ENCODE data around the gene POC1B. TPM values are rescaled to one million over a fixed set of nuclear protein-coding genes. Genes with fewer than 3 reads are reported as not detected.

Gene POC1B
- total RNA-seq, 1 donor from 2014 or later, result 18.4 TPM

DNA sequence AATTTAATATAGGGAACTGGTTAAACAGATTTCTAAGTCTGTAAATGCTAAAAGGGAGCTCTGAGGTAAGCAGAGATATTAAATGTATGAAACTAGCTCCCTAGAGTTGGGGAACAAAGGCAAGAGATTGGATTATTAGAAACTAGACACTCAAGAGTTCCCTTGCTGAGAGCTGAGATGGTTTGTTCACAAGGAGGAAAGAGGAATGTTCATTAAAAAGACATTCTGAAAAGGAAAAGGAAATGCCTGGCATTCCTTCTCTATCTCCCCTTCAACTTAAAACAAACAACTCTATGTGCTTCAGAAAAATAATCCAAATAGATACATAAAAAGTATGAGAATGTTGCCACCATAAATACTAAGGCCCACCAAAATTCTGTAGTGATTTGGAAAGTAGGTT, 74.9 kb downstream of the POC1B start:
- TF ChIP-seq, protein P1, sequence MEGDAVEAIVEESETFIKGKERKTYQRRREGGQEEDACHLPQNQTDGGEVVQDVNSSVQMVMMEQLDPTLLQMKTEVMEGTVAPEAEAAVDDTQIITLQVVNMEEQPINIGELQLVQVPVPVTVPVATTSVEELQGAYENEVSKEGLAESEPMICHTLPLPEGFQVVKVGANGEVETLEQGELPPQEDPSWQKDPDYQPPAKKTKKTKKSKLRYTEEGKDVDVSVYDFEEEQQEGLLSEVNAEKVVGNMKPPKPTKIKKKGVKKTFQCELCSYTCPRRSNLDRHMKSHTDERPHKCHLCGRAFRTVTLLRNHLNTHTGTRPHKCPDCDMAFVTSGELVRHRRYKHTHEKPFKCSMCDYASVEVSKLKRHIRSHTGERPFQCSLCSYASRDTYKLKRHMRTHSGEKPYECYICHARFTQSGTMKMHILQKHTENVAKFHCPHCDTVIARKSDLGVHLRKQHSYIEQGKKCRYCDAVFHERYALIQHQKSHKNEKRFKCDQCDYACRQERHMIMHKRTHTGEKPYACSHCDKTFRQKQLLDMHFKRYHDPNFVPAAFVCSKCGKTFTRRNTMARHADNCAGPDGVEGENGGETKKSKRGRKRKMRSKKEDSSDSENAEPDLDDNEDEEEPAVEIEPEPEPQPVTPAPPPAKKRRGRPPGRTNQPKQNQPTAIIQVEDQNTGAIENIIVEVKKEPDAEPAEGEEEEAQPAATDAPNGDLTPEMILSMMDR (IDR thresholded peaks at IDR 0.05; ENCODE audit: insufficient read depth, low read length, poor library complexity, severe bottlenecking), result no peak
- DNase-seq (ENCODE audit: low read depth), result no peak

DNA sequence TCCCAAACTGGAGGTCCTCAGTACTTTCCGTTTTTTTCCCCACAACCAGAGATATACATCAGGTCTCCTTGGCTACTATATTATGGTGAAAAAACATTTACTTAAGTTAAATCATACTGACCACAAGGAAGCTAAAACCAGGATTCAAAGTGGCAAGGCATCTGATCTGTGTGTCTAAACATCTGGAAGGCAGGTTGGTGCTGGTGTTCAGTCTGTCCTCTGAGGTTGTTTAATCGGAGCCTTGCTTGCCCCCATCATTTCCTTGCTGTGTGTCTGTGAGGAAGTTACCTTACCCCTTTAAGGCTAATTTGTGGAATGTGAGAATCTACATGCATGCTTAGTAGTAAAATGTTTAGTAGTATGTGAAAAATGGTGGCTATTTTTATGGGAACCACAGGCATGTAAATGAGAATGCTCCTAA, 76.9 kb downstream of the POC1B start:
- no peak for DNase-seq (ENCODE audit: low read depth)
- TF ChIP-seq, protein P1 (IDR thresholded peaks at IDR 0.05; ENCODE audit: insufficient read depth, low read length, poor library complexity, severe bottlenecking), result no peak
- H3K36me3 ChIP-seq (ENCODE audit: control insufficient read depth, insufficient read depth, low read length), result no peaks in the 10 kb centered on the region
- no peaks in the 10 kb centered on the region for H3K27me3 ChIP-seq (ENCODE audit: control insufficient read depth, insufficient read depth, low read length)
- H3K4me3 ChIP-seq (ENCODE audit: low read depth, low read length), result no peak overlapping the region

More for the DNA sequence above, 74.9 kb downstream of the POC1B start:
- no peaks in the 10 kb centered on the region for H3K27me3 ChIP-seq (ENCODE audit: control insufficient read depth, insufficient read depth, low read length)
- no peak overlapping the region for H3K4me3 ChIP-seq (ENCODE audit: low read depth, low read length)
- H3K36me3 ChIP-seq (ENCODE audit: control insufficient read depth, insufficient read depth, low read length), result no peaks in the 10 kb centered on the region

DNA sequence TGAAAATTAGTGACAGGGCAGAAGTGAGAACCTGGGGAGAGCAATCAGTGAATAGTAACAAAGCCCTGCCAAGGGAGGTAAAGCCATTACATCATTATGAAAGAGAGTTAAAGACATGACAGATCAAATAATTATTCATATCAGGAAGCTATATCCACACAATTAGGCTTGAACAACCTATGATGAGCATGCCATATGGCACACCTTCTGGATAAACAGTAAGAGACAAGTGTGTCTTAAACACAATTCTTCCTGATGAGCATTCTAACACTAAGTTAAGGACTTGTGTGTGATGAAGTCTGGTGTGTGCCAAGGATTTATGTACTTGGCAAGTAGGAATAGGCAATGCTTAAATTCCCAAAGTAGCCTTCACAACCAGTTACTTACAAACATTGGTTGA, 77.3 kb downstream of the POC1B start:
- Histone ChIP-seq H3K4me3 (ENCODE audit: low read depth, low read length) (no peak overlapping the region), H3K36me3 (ENCODE audit: control insufficient read depth, insufficient read depth, low read length) (no peaks in the 10 kb centered on the region), H3K27me3 (ENCODE audit: control insufficient read depth, insufficient read depth, low read length) (no peaks in the 10 kb centered on the region)
- TF ChIP-seq, protein P1 (IDR thresholded peaks at IDR 0.05; ENCODE audit: insufficient read depth, low read length, poor library complexity, severe bottlenecking), result no peak
- no peak for DNase-seq (ENCODE audit: low read depth)

DNA sequence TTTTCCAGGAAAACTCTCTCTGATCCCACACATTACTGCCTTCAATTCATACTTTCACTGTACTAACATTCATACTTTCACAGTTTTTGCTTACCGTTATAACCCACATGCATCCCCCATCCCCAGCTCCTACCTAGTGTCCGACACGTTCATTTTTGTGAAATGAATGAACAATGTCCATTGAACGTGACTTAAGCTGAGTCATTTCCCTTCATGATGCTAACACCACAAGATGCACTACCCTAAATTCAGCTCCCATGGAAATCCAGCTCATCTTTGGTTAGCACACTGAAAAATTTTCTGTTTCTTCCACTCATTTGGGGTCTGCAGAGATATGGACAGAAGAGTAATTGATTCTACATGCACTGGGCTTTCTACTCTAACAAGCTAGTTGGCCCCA, 85.9 kb downstream of the POC1B start:
- DNase-seq (ENCODE audit: low read depth), result no peak
- Histone ChIP-seq H3K36me3 (ENCODE audit: control insufficient read depth, insufficient read depth, low read length) (no peaks in the 10 kb centered on the region), H3K4me3 (ENCODE audit: low read depth, low read length) (no peak overlapping the region), H3K27me3 (ENCODE audit: control insufficient read depth, insufficient read depth, low read length) (no peaks in the 10 kb centered on the region)
- TF ChIP-seq, protein P1 (IDR thresholded peaks at IDR 0.05; ENCODE audit: insufficient read depth, low read length, poor library complexity, severe bottlenecking), result no peak

- TF ChIP-seq, protein P1 (IDR thresholded peaks at IDR 0.05; ENCODE audit: insufficient read depth, low read length, poor library complexity, severe bottlenecking), result no peak
- no peaks in the 10 kb centered on the region for H3K27me3 ChIP-seq (ENCODE audit: control insufficient read depth, insufficient read depth, low read length)
- no peak for DNase-seq (ENCODE audit: low read depth)
- no peak overlapping the region for H3K4me3 ChIP-seq (ENCODE audit: low read depth, low read length)
- H3K36me3 ChIP-seq (ENCODE audit: control insufficient read depth, insufficient read depth, low read length), result no peaks in the 10 kb centered on the region
These were observed 88.6 kb downstream of the POC1B start for GRCh38 chr12:89437231-89437630.

DNA sequence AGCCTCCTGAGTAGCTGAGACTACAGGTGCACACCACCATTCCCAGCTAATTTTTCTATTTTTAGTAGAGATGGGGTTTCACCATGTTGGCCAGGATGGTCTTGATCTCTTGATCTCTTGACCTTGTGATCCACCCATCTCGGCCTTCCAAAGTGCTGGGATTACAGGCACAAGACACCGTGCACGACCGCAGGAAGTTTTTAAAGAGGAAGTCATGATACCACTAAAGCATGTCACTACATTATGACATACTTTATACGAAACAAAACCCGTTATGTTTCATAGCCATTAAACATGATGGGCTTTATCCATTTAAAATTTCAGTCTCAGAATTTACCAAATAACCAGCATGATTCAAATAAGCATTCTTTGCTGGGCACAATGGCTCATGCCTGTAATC, 89.8 kb downstream of the POC1B start:
- H3K36me3 ChIP-seq (ENCODE audit: control insufficient read depth, insufficient read depth, low read length), result no peaks in the 10 kb centered on the region
- H3K27me3 ChIP-seq (ENCODE audit: control insufficient read depth, insufficient read depth, low read length), result no peaks in the 10 kb centered on the region
- no peak overlapping the region for H3K4me3 ChIP-seq (ENCODE audit: low read depth, low read length)
- DNase-seq (ENCODE audit: low read depth), result no peak
- TF ChIP-seq, protein P1 (IDR thresholded peaks at IDR 0.05; ENCODE audit: insufficient read depth, low read length, poor library complexity, severe bottlenecking), result no peak
